NCI-H446 treated with DMSO at 0.1 percent for 48 hours (cell line): ENCODE results near the gene MRPL41.
"Not testable (repeated sequence)": the region's sequence is repeated elsewhere in the genome, so short reads cannot be mapped to it uniquely, and the experiment has no call there.

Source experiments
- DNase-seq: peaks from one replicate; lab custom pipeline; 2025; lab: John Stamatoyannopoulos, UW

MRPL41 gene

DNA sequence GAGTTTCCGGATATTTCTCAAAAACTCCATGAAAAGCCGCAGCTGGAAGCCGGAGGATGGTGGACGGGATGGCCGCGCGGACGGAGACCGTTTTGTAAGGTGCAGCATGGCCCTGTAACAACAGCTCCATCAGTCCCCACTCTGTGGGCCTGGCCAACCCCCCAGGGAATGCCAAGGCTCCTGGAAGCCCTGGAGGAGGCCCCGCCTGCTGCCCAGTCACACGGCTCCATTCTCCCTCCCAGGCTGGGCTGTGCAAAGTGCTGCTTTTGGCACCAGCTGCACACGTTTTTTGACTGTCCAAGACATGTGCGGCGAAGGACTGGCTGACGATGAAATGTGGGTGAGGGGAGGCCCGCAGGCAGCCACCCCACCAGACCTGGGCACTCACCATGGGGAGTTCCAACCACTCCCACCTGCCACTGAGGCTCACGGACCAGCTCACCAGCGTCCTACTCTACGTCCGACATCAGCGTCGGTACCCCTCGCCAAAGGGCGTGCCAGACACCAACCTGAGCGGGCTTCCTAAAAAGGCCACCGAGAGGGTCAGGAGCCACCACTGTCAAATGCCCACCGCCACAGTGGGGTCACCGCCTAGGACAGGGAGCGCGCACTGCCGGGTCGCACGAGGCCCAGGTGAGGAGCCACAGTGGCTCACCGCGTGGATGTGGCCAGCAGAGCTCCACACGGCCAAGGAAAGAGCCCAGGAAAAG, 28.8 kb upstream of the MRPL41 start:
- no peak for DNase-seq

DNA sequence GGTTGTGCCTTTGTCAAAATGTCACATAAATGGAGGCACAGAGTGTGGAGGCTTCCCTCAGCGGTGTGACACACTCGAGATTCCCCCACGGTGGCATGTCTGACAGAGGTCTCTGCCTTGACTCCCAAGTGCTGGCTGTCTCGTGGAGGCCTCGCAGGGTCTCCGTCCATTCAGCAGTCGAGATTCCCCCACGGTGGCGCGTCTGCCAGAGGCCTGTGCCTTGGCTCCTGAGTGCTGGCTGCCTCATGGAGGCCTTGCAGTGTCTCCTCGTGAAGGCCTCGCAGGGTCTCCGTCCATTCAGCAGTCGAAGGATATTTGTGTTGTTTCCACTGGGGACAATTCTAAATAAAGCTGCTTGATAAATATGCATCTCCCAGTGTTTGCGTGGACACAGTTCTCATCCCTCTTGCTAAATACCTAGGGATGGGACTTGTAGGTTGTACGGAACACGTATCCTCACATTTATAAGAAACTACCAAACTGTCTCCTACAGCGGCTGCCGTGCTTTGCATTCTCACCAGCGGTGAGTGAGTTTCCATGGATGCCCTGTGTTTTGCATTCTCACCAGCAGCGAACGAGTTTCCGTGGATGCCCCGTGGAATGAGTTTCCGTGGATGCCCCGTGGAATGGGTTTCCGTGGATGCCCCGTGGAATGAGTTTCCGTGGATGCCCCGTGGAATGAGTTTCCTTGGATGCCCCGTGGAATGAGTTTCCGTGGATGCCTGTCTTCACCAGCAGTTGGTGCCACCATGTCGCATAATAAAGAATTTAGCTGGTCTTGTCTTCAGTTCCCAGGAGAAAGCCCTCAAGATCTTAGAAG, 27.3 kb upstream of the MRPL41 start:
- DNase-seq: no peak

DNA sequence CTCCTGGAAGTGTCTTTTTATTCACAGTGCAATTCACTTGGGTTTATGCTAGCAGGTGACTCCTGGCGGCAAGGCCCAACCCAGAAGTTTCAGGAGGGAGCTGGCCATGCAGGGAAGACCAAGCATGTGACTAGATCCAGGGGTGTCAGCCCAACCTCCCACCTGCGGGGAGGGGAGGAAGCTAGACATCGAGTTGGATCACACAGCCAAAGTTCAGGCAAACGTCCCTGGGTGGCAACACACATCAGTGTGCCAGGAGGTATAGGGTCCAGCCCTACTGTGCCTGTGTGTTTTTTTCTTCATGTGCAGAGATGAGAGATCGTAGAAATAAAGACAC, 26.7 kb upstream of the MRPL41 start:
- no peak for DNase-seq

DNA sequence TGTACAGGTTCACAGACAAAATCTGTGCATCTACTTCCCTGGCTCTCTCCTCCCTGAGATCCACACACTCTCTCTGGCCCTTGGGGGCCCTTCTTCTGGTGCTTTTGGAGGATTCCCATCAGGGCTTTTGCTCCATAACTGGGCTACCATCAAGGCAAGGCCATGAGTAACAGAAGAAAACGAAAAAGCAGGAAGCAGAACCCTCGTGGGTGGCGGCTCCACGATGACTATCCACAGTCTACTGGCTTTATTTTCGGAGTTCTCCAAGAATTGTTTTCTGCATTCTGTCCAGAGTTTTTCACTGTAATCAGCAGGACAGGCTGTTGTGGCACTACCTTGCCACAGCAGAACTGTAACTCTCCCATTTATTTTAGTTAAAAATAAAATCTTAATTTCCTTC, 21.3 kb upstream of the MRPL41 start:
- DNase-seq: no peak

DNA sequence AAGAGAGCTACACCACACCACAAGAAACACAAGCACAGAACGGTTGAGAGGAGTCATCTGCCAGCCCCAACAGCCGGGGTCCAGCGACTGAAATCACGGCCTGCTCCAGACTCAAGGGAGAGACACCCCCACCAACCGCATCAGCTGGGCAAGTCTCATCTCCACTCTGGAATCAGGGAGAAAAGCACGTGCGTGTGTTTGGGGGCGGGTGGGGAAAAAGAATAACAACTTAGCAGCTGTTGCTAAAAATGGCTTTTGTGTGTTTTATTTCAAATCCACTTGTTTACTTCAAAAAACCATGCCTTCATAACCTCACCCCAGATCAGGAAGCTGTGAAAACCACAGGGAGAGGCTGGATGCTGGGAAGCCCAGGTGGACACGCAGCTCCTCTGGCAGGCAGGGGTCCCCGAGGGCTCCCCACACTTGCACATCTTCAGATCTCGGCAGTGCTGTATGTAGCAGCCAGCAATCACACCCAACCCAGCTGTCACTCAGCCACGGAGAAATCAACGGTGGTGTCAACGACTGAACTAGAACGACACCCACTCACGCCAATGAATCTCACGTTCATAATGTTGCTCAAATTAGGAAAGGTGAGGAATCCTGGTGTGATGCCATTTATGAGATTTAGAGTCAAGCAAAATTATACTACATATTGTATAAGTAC, 20.4 kb upstream of the MRPL41 start:
- DNase-seq: no peak

DNA sequence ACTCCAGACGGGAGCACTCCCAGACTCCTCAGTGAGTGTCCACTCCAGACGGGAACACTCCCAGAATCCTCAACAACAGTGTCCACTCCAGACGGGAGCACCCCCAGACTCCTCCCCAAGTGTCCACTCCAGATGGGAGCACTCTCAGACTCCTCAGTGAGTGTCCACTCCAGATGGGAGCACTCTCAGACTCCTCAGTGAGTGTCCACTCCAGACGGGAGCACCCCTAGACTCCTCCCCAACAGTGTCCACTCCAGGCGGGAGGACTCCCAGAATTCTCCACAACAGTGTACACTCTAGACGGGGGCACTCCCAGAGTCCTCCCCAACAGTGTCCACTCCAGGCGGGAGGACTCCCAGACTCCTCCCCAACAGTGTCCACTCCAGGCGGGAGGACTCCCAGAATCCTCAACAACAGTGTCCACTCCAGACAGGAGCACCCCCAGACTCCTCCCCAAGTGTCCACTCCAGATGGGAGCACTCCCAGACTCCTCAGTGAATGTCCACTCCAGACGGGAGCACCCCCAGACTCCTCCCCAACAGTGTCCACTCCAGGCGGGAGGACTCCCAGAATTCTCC, 18.7 kb upstream of the MRPL41 start:
- not testable (repeated sequence) for DNase-seq

DNA sequence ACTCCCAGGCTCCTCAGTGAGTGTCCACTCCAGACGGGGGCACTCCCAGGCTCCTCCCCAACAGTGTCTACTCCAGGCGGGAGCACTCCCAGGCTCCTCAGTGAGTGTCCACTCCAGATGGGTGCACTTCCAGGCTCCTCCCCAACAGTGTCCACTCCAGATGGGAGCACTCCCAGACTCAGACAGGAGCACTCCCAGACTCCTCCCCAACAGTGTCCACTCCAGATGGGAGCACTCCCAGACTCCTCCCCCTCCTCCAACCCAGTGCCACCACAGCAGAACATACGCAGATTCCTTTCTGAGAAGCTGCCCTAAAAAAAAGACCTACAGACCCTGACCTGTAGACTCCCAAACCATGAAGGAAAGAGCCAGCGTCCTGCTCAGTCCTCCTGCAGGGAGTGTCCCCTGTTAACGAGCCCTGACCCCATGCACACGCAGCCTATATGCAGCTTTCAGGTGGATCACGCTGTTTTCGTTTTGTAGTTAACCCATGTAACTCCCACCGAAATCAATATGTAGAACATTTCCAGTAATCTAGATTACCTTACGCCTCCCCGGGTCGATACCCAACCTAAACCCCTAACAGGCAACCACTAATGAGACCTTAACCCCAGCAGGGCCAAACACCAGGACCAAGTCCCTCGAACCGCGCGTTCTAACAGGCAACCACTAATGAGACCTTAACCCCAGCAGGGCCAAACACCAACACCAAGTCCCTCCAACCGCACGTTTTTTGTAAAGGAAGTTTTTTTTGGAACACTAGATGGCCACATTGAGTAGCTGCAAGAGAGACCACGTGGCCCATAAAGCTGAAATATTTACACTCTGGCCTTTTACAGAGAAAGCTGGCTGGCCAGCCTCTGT, 17.2 kb upstream of the MRPL41 start:
- DNase-seq: peak; percentile 20

DNA sequence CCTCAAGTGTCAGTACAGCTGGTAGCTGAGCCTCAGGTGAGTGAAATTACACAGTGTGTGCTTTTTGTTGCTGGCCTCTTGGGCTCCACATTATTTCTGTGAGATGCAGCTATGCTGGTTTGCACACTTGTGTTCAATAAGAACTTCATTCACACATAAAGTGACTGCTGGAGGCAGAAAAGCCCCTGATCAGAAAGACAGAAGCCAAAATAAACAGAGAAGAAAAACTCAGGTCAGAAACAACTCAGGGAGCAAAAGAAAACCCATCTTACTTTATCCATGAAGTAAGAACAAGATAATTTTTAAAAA, 16.6 kb upstream of the MRPL41 start:
- no peak for DNase-seq

DNA sequence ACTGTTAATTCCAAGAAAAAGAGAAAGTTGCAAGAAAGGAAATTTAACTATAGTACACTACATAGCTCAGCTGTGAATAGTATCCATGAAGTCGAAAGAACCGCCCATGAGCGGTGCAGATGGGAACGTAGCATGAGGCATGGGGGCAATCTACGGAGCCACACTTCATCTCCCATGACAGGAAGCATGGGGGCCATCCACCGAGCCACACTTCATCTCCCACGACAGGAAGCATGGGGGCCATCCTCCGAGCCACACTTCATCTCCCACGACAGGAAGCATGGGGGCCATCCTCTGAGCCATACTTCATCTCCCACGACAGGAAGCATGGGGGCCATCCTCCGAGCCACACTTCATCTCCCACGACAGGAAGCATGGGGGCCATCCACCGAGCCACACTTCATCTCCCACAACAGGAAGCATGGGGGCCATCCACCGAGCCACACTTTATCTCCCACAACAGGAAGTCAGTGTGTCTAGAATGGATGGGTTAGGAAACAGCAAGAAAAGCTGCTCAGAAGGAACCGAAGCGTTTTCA, 15.0 kb upstream of the MRPL41 start:
- DNase-seq: not testable (repeated sequence)

DNA sequence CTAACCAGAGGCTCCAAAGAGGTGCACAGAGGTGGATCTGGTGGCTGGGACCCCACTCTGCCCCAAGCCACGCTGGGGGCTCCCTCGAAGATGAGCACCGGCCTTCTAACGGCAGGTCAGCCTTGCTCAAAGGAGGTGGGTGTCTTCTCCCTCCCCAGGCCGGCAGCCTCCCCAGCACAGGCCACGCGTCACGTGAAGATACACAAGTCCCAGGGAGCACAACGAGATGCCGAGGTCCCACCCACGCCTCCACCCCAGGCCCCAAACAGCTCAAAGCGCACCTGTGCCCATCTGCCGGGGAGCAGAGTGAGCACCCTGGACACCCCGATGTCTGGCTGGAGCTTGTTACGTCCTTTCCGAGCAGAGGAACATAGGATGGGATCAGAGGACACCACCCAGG, 13.6 kb upstream of the MRPL41 start:
- no peak for DNase-seq

DNA sequence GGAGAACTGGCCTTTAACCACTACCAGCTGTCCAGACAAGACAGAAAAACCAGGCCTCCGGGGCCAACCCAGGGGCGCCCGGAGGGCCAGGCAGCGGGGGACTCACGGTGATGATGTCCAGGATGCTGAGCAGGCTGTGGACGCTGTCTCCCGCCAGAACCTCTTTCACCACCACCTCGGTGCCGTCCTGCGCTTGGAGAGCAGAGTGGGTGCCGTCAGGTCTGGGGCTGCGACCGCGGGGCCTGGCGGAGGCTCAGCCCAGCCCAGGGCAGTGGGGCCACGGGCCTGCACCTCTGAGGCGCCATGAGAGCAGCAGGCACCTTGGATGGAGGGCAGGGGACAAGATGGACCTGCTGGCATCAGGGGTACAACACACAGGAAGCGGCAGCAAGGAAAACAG, 11.1 kb upstream of the MRPL41 start:
- DNase-seq: no peak

DNA sequence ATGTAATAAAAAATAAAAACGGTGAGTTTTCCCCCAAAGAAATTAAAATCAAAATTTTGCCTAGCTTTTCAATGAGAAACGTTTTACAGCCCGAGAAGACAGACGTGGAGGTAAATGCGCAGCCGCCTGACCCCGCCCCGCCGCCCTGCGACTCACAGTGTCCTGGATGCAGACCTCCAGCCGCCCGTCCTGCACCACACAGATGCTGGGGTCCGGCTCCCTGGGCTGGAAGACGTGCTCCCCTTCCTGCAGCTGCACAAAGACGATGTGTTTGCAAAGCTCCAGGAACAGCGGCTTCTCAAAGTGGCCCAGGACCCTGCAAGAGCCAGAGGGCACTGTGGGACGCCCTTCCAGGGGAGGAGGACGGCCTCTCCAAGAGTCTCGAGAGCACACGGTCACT, 9.2 kb upstream of the MRPL41 start:
- DNase-seq: no peak

DNA sequence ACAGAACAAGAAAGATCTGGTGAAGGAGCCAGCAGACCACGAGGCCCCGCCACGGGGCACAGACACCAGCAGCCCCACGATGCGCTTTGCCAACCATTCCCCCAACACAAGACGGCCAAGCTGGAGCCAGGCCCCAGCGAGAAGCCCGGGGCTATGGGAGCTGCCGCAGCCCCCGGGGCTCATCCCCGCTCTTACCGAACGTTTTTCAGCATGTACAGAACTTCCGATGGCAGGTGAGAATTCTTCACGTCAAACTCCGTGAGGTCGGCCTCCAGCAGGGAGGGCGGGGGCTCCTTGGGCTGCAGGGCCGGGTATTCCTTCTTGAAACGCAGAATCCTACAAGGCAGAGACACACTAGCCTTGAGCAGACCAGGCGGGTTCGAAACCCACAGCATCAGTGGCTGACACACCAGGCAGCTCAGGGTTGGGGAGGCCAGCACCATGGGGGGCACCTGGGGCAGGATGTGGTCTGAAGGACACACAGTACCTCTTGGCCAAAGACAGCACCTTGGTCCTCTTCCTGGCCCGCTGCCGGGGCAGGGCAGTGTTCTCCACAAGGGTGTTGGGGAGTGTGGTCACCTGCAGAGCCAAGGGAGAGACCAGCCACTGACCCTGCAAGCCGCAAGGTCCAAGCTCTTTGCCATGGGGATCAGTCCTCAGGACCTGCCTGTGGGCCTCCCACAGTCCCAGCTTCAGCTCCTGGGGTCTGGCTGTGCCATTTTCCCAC, 8.3 kb upstream of the MRPL41 start:
- no peak for DNase-seq

DNA sequence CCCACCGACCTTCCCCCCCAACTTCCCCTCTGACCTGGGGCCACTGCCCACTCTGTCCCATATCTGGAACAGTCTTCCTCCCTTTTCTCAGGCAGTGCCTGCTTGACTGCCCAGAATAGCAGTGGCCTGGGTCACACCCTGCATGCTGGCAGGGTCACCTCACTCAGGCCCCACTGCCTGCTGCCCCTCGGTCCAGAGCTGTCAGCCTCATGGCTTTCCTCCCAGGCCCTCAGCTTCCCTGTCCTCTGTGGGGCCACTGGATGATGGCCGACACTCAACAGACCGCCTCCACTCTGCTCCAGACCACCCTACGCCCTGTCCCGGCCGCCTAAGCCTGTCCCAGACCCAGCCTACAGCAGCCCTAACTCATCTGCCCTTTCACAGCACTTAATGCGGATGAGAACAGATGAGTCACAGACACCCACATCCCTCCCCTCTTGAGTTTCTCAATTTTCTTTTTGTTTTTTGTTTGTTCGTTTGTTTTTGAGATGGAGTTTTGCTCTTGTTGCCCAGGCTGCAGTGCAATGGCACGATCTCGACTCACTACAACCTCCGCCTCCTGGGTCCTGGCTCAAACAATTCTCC, 7.4 kb upstream of the MRPL41 start:
- no peak for DNase-seq

DNA sequence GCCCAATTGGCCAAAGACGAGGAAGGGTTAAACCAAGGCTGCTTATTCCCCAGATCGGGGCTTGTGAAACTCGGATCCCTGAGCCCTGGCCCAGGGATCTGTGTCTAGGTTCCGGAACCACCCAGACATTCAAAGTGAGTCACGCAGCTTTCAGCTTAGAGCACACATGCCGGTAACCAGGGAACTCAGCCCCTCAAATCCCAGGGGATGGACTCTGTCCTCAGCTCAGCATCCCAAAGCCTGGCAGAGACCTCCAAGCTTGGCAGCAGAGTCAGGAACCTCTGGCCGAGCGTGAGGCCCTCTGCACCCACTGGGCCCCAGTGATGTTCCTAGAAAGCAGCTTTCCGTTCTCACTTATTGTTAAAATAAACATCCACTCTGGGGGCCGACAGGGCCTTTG, 6.6 kb upstream of the MRPL41 start:
- no peak for DNase-seq

DNA sequence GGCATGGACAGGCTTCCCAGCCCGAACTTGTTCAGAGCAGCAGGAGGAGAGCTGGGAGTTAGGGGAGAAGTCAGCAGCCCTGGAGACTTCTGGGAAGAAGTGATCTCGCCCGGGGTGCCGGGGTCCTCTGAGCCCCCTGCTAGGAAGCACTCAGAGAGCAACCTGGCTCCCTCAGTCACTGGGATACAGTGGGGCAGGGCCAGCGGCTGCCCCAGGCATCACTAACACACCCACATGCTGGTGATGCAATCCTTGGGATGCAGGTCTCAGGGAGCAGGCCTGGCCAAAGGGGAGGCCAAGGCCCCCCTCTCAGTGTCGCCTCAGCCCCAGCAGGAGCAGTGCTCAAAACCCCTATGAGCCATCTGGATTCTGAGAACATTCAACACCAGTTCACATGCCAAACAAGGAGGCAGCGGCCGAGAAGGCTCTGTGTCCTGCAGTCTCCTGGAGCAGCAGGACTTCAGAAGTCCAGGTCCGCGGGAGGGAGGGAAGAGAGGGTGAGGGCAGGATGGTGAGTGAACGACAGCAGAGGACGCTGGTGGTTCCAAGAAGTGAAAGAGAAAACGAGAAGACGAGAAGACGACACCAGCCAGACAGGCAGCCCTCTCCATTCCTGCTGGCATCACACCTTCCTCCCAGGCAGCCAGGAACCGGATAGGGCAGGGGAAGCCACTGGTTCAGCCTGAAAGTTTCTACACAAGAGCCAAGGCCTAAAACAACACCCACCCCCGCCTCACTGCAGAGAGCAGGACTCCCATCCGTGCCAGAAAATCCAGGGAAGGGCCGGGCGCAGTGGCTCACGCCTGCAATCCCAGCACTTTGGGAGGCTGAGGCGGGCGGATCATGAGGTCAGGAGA, 3.8 kb upstream of the MRPL41 start:
- no peak for DNase-seq

DNA sequence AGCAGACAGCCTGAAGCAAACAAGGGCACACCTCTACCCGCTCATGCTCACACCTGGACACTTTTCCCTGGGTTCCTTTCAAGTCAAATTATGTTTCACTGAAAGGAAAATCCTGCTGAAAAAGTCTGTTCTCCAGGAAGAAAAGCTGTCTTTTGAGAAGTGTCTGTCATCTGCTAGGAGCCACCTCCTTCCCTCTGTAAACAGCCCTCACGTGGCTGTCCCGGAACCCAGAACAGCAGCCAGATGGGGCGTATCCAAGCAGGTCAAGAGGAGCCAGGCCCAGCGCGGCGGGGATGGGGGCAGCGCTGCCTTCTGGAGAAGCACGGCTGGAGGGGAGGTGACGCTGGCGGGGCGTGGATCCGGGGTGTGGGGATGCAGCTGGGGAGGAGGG, 1.5 kb upstream of the MRPL41 start, which contains the start of gene PNPLA7:
TSS of gene PNPLA7 (minus strand) at position 172 of the 391 bp plus-strand sequence. CDS start 205 bp downstream, outside the sequence.
- peak; percentile 19 for DNase-seq

DNA sequence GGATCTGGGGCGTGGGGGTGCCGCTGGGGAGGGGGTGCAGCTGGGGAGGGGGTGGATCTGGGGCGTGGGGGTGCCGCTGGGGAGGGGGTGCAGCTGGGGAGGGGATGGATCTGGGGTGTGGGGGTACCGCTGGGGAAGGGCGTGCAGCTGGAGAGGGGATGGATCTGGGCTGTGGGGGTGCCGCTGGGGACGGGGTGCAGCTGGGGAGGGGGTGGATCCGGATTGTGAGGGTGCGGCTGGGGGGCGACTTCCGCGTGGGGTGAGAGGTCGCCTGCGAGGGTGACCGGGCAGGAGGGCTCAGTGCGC, 768 bp upstream of the MRPL41 start:
- DNase-seq: not testable (repeated sequence)

DNA sequence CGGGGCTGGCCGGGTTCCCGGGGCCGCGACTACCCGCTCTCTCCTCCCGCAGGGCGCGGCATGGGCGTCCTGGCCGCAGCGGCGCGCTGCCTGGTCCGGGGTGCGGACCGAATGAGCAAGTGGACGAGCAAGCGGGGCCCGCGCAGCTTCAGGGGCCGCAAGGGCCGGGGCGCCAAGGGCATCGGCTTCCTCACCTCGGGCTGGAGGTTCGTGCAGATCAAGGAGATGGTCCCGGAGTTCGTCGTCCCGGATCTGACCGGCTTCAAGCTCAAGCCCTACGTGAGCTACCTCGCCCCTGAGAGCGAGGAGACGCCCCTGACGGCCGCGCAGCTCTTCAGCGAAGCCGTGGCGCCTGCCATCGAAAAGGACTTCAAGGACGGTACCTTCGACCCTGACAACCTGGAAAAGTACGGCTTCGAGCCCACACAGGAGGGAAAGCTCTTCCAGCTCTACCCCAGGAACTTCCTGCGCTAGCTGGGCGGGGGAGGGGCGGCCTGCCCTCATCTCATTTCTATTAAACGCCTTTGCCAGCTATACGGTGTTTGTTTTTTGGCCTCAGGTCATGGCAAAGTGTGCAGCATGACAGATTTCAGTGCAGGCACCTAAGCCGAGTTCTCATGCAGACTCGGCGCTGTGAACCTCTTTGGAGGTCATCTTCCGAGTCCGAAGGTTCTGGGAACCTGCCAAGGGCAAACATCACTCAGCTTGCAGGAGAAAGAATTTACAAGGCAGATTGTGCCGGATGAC, 516 bp downstream of the MRPL41 start:
- no peak for DNase-seq
